ENCODE data around the gene JAKMIP2. TPM values are rescaled to one million over a fixed set of nuclear protein-coding genes. Genes with fewer than 3 reads are reported as not detected.
A peak's percentile ranks its signal among the peaks of the same experiment; 100 is the strongest.

JAKMIP2 gene
- total and polyA plus RNA-seq, 2 donors from 2014 or later: 0.38 to 0.71 TPM

DNA sequence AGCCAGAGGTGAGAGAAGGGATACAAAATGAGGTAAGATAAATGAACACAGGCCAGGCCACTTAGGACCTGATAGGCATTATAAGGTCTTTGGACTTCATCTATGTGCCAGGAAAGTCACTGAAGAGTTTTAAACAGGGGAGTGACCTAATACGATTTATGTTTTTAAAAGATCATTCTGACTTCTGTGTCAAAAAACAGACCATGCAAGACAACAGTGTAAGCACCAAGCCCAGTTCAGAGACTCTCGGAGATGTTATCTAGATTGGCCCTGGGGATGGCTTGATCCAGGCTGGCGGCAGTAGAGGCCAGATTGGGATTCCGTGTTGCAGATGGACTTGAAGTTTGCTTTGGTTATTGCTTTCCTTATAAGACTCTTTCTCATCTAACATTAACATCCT lies 229.6 kb downstream of the JAKMIP2 start:
- H3K4me1 ChIP-seq (ENCODE audit: control insufficient read depth in 2 of 3, insufficient read depth in 2 of 3, low read depth in 1 of 3, low read length in 3 of 3): no peaks in the 10 kb centered on the region
- FAIRE-seq (no peak), DNase-seq (no peak)
- intact Hi-C loops (cut with DNase I): no loop called here
- no peak overlapping the region for H3K27ac ChIP-seq (ENCODE audit: low read depth in 2 of 2, low read length in 2 of 2)
- no peaks in the 10 kb centered on the region for H3K9me3 ChIP-seq (ENCODE audit: control insufficient read depth in 2 of 3, insufficient read depth in 1 of 3, low read length in 3 of 3)
- no peaks in the 10 kb centered on the region for H3K27me3 ChIP-seq (ENCODE audit: control insufficient read depth, insufficient read depth, low read length)
- no peak overlapping the region for H3K4me3 ChIP-seq (ENCODE audit: low read length in 3 of 3)
- H3K9ac ChIP-seq (ENCODE audit: low read length in 3 of 3): no peak overlapping the region
- H3K36me3 ChIP-seq (ENCODE audit: control insufficient read depth in 2 of 3, insufficient read depth in 3 of 3, low read length in 3 of 3): no peaks in the 10 kb centered on the region
- TF ChIP-seq, protein P1, sequence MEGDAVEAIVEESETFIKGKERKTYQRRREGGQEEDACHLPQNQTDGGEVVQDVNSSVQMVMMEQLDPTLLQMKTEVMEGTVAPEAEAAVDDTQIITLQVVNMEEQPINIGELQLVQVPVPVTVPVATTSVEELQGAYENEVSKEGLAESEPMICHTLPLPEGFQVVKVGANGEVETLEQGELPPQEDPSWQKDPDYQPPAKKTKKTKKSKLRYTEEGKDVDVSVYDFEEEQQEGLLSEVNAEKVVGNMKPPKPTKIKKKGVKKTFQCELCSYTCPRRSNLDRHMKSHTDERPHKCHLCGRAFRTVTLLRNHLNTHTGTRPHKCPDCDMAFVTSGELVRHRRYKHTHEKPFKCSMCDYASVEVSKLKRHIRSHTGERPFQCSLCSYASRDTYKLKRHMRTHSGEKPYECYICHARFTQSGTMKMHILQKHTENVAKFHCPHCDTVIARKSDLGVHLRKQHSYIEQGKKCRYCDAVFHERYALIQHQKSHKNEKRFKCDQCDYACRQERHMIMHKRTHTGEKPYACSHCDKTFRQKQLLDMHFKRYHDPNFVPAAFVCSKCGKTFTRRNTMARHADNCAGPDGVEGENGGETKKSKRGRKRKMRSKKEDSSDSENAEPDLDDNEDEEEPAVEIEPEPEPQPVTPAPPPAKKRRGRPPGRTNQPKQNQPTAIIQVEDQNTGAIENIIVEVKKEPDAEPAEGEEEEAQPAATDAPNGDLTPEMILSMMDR (IDR thresholded peaks at IDR 0.05; ENCODE audit: borderline replicate concordance, extremely low read depth, insufficient read depth): no peak

DNA sequence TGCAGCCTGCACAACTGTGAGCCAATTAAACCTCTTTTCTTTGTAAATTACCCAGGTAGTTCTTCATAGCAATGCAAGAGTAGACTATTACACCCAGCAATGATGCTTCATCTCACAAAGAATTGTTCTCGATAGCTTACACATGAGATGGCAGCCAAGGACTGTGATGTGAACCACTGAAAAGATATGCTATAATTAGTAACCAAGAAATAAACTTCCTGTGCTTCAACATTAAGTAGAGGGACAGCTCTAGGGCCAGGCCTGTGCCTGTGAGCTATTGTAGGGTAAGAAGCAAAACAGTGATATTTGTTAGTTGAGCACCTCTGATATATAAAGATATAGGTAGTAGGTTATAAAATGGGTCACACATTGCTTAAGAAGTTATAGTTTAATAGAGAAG lies 230.9 kb downstream of the JAKMIP2 start:
- H3K27ac ChIP-seq (ENCODE audit: low read depth in 2 of 2, low read length in 2 of 2): no peak overlapping the region
- H3K9ac ChIP-seq (ENCODE audit: low read length in 3 of 3): no peak overlapping the region
- no peak overlapping the region for H3K4me3 ChIP-seq (ENCODE audit: low read length in 3 of 3)
- no peaks in the 10 kb centered on the region for H3K27me3 ChIP-seq (ENCODE audit: control insufficient read depth, insufficient read depth, low read length)
- intact Hi-C loops (cut with DNase I): no loop called here
- FAIRE-seq (no peak), DNase-seq (no peak)
- TF ChIP-seq, protein P1 (IDR thresholded peaks at IDR 0.05; ENCODE audit: borderline replicate concordance, extremely low read depth, insufficient read depth): no peak
- H3K36me3 ChIP-seq (ENCODE audit: control insufficient read depth in 2 of 3, insufficient read depth in 3 of 3, low read length in 3 of 3): no peaks in the 10 kb centered on the region
- no peaks in the 10 kb centered on the region for H3K9me3 ChIP-seq (ENCODE audit: control insufficient read depth in 2 of 3, insufficient read depth in 1 of 3, low read length in 3 of 3)
- no peaks in the 10 kb centered on the region for H3K4me1 ChIP-seq (ENCODE audit: control insufficient read depth in 2 of 3, insufficient read depth in 2 of 3, low read depth in 1 of 3, low read length in 3 of 3)

DNA sequence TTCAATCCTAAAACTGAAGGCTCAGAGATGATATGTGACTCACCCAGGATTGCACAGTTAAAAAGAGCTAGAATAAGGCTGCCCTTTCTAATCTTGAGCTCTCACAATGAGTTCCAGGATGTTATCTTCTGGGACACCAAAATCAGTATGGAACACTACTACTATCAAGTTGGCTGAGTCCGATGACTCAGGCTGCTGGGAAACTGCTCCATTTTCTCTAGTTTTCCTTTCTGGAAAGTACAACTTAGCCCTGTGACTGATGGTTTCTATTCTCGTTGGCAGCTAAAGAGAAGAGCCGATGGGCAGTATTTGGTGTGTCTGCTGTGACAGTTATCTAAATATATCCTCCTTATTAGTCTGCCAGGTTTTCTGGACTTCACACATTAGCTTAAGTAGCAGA lies 234.8 kb downstream of the JAKMIP2 start:
- H3K27me3 ChIP-seq (ENCODE audit: control insufficient read depth, insufficient read depth, low read length): no peaks in the 10 kb centered on the region
- DNase-seq (no peak), FAIRE-seq (no peak)
- H3K4me3 ChIP-seq (ENCODE audit: low read length in 3 of 3): no peak overlapping the region
- no peaks in the 10 kb centered on the region for H3K4me1 ChIP-seq (ENCODE audit: control insufficient read depth in 2 of 3, insufficient read depth in 2 of 3, low read depth in 1 of 3, low read length in 3 of 3)
- intact Hi-C loops (cut with DNase I): no loop called here
- TF ChIP-seq, protein P1 (IDR thresholded peaks at IDR 0.05; ENCODE audit: borderline replicate concordance, extremely low read depth, insufficient read depth): no peak
- H3K27ac ChIP-seq (ENCODE audit: low read depth in 2 of 2, low read length in 2 of 2): no peak overlapping the region
- H3K9me3 ChIP-seq (ENCODE audit: control insufficient read depth in 2 of 3, insufficient read depth in 1 of 3, low read length in 3 of 3): no peaks in the 10 kb centered on the region
- H3K9ac ChIP-seq (ENCODE audit: low read length in 3 of 3): no peak overlapping the region
- H3K36me3 ChIP-seq (ENCODE audit: control insufficient read depth in 2 of 3, insufficient read depth in 3 of 3, low read length in 3 of 3): no peaks in the 10 kb centered on the region

DNA sequence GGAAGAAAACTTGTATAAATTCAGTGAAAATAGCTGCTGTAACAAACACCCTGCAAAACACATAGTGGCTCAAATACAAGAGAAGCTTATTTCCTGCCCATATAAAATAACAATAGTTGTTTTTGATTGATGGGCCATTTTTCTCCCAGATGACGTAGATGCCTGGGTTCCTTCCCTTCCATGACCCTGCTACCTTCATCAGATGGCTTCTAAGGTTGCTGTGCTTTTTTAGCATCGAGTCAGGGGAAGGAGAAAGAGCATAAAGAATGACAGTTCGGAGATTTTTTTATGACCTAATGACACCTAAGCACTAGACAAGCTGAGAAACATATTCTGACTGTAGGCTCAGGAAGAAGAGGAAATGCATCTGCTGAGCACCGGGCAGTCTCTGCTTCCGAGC lies 238.0 kb downstream of the JAKMIP2 start:
- H3K36me3 ChIP-seq (ENCODE audit: control insufficient read depth in 2 of 3, insufficient read depth in 3 of 3, low read length in 3 of 3): no peaks in the 10 kb centered on the region
- peak in 1 of 5 donors; percentile 6 for DNase-seq
- no peak overlapping the region for H3K27ac ChIP-seq (ENCODE audit: low read depth in 2 of 2, low read length in 2 of 2)
- TF ChIP-seq, protein P1 (IDR thresholded peaks at IDR 0.05; ENCODE audit: borderline replicate concordance, extremely low read depth, insufficient read depth): no peak
- no peaks in the 10 kb centered on the region for H3K27me3 ChIP-seq (ENCODE audit: control insufficient read depth, insufficient read depth, low read length)
- no peaks in the 10 kb centered on the region for H3K9me3 ChIP-seq (ENCODE audit: control insufficient read depth in 2 of 3, insufficient read depth in 1 of 3, low read length in 3 of 3)
- no peak for FAIRE-seq
- H3K4me3 ChIP-seq (ENCODE audit: low read length in 3 of 3): no peak overlapping the region
- intact Hi-C loops (cut with DNase I): no loop called here
- no peak overlapping the region for H3K9ac ChIP-seq (ENCODE audit: low read length in 3 of 3)
- no peaks in the 10 kb centered on the region for H3K4me1 ChIP-seq (ENCODE audit: control insufficient read depth in 2 of 3, insufficient read depth in 2 of 3, low read depth in 1 of 3, low read length in 3 of 3)

Measured in kidney (tissue), 14 donors.